Activated T-cell treated with anti-CD3 and anti-CD28 coated beads, Interleukin-2, amount 50 U/mL, for 72 hours (primary cell): ENCODE results near the gene BAIAP2L1. TPM values are rescaled to one million over a fixed set of nuclear protein-coding genes. Genes with fewer than 3 reads are reported as not detected.
"Not testable (repeated sequence)": the region's sequence is repeated elsewhere in the genome, so short reads cannot be mapped to it uniquely, and the experiment has no call there.

Experiments used
- ATAC-seq, 2 donors: fragments of 150-1000 bp; cut with Tn5 transposase; replicated peaks in 1 of 2; 2 replicates each; pipeline ENCODE4 v1.10.0; 2021; ENCODE audit warnings: moderate library complexity in 2 of 2, mild to moderate bottlenecking in 1 of 2
- DNase-seq, 2 donors: peaks; one replicate each; pipeline ENCODE4 v3.0.0; 2021 to 2022; ENCODE audit warnings: mixed read lengths in 1 of 2
- H3K27ac Mint-ChIP-seq: one replicate; pipeline ENCODE4 v1.8.0; 2022; ENCODE audit warnings: mild to moderate bottlenecking, moderate library complexity, mixed read lengths
- H3K27me3 Mint-ChIP-seq: one replicate; pipeline ENCODE4 v1.8.0; 2022; ENCODE audit warnings: low read depth, mixed read lengths
- H3K36me3 Mint-ChIP-seq, 2 donors: one replicate each; pipeline ENCODE4 v1.8.0; 2022; ENCODE audit warnings: mixed read lengths in 2 of 2, mild to moderate bottlenecking in 1 of 2; ENCODE audit not compliant: insufficient read depth in 2 of 2
- H3K4me1 Mint-ChIP-seq: one replicate; pipeline ENCODE4 v1.8.0; 2022; ENCODE audit warnings: low read depth, mixed read lengths
- H3K4me3 Mint-ChIP-seq, 2 donors: one replicate each; pipeline ENCODE4 v1.8.0; 2022; ENCODE audit warnings: mild to moderate bottlenecking in 2 of 2, mixed read lengths in 2 of 2, moderate library complexity in 2 of 2
- H3K9me3 Mint-ChIP-seq, 2 donors: one replicate each; pipeline ENCODE4 v1.8.0; 2022; ENCODE audit warnings: mixed read lengths in 2 of 2
- total RNA-seq, 2 donors: library from RNA; stranded (reverse); gene quantifications; one replicate each; pipeline ENCODE4 v1.2.3, GENCODE V29; 2022

The BAIAP2L1 gene
- total RNA-seq, 2 donors from 2014 or later = 5.1 to 9.6 TPM

DNA sequence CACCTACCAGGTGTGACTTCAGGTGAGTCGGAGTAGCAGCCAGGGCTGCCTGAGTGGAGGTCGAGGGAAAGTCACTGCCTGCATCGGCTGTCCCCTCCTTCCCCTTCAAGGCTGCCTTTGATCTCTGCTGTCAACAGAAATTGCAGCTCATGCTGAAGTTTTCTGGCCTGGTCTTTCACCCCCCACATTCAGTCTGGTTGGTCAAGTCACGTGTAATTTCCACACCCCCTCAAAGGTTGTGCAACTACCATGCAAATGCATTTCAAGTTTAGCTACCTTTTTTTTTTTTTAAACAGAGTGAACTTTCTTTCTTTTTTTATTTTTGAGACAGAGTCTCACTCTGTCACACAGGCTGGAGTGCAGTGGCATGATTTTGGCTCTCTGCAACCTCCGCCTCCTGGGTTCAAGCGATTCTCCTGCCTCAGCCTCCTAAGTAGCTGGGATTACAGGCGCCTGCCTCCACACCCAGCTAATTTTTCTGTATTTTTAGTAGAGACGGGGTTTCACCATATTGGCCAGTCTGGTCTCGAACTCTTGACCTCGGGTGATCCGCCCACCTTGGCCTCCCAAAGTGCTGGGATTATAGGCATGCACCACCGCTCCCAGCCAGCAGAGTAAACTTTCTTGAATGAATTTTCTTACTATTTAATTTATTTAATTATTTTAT, 16.8 kb upstream of the BAIAP2L1 start:
- not testable (repeated sequence) for H3K4me3 Mint-ChIP-seq, H3K4me1 Mint-ChIP-seq, H3K36me3 Mint-ChIP-seq, DNase-seq, H3K9me3 Mint-ChIP-seq, ATAC-seq, H3K27me3 Mint-ChIP-seq, H3K27ac Mint-ChIP-seq

DNA sequence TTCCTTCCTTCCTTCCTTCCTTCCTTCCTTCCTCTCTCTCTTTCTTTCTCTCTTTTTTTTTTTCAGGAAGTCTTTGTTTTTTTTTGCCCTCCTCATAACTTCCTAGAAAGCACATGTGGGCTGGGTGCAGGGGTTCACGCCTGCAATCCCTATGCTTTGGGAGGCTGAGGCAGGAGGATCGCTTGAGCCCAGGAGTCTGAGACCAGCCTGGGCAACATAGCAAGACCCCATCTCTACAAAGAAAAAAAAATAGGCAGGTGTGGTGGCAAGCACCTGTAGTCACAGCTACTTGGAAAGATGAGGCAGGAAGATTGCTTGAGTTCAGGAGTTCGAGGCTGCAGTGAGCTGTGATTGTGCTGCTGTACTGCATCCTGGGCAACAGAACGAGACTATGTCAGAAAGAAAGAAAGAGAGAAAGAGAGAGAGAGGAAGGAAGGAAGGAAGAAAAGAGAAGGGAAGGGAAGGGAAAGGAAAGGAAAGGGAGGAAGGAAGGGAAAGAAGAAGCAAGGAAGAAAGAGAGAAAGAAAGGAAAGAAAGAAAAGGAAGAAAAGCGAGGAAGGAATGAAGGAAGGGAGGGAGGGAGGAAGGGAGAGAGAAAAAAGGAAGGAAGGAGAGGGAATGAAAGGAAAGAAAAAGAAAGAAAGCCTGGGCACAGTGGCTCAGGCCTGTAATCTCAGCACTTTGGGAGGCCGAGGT, 13.5 kb upstream of the BAIAP2L1 start:
- H3K9me3 Mint-ChIP-seq = no peaks in the 10 kb centered on the region
- no peak overlapping the region for H3K4me3 Mint-ChIP-seq
- peaks cover 7% of the 10 kb centered on the region for H3K4me1 Mint-ChIP-seq
- no peaks in the 10 kb centered on the region for H3K36me3 Mint-ChIP-seq
- H3K27me3 Mint-ChIP-seq = peaks cover 8% of the 10 kb centered on the region
- ATAC-seq (no peak), DNase-seq (no peak)
- H3K27ac Mint-ChIP-seq = no peak overlapping the region

DNA sequence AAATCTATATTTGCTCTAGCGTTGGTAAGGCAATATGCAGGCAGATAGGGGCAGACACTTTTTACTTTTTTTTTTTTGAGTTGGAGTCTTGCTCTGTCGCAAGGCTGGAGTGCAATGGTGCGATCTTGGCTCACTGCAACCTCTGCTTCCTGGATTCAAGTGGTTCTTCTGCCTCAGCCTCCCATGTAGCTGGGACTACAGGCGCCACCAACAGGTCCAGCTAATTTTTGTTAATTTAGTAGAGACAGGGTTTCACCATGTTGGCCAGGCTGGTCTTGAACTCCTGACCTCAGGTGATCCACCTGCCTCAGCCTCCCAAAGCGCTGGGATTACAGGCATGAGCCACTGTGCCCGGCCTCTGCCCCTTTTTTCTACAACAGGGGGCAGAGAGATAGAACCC, 12.8 kb upstream of the BAIAP2L1 start:
- not testable (repeated sequence) for H3K27ac Mint-ChIP-seq, DNase-seq, H3K9me3 Mint-ChIP-seq, H3K4me1 Mint-ChIP-seq, ATAC-seq, H3K4me3 Mint-ChIP-seq, H3K36me3 Mint-ChIP-seq, H3K27me3 Mint-ChIP-seq

DNA sequence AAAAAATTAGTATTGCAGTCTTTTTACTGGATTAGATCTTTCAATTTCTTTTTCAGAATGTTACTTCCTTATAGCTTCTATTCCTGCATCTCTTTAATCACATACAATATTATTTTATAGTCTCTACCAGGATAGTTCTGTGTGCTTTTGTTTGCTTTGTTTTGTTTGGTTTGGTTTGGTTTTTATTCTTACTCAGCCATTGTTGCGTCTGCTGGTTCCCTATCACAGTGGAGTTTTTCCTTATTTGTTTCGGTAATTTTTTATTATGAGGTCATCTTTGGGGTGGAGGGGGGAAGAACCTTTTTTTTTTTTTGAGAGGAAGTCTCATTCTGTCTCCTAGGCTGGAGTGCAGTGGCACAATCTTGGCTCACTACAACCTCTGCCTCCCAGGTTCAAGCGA, 9.0 kb upstream of the BAIAP2L1 start:
- Mint-ChIP-seq H3K27me3 (no peaks in the 10 kb centered on the region), H3K36me3 (no peaks in the 10 kb centered on the region), H3K9me3 (no peaks in the 10 kb centered on the region), H3K4me1 (no peaks in the 10 kb centered on the region), H3K4me3 (no peak overlapping the region), H3K27ac (no peak overlapping the region)
- ATAC-seq (no peak), DNase-seq (no peak)

DNA sequence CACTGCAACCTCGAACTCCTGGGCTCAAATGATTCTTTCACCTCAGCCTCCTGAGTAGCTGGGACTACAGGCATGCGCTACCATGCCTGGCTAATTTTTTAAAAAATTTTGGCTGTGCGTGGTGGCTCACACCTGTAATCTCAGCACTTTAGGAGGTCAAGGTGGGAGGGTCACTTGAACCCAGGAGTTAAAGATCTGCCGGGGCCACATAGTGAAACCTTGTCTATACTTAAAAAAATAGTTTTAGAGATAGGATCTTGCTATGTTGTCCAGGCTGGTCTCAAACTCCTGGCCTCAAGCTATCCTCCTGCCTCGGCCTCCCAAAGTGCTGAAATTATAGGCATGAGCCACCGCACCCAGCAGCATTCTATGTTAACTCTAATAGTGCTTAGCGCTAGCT, 7.3 kb upstream of the BAIAP2L1 start:
- H3K36me3 Mint-ChIP-seq, H3K27ac Mint-ChIP-seq, H3K4me1 Mint-ChIP-seq, H3K9me3 Mint-ChIP-seq, H3K4me3 Mint-ChIP-seq, H3K27me3 Mint-ChIP-seq, DNase-seq, ATAC-seq: not testable (repeated sequence)

DNA sequence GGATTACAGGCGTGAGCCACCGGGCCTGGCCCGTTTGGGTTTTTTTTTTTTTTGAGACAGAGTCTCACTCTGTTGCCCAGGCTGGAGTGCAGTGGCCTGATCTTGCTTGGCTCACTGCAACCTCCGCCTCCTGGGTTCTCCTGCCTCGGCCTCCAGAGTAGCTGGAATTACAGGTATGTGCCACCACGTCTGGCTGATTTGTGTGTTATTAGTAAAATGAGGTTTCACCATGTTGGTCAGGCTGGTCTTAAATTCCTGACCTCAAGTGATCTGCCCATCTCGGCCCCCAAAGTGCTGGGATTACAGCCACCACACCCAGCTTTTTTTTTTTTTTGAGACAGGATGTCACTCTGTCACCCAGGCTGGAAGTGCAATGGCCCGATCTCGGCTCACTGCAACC, 5.9 kb upstream of the BAIAP2L1 start:
- H3K27me3 Mint-ChIP-seq = no peaks in the 10 kb centered on the region
- no peak overlapping the region for H3K27ac Mint-ChIP-seq
- no peak for DNase-seq
- no peak for ATAC-seq
- no peaks in the 10 kb centered on the region for H3K36me3 Mint-ChIP-seq
- no peaks in the 10 kb centered on the region for H3K9me3 Mint-ChIP-seq
- no peaks in the 10 kb centered on the region for H3K4me1 Mint-ChIP-seq
- no peak overlapping the region for H3K4me3 Mint-ChIP-seq

DNA sequence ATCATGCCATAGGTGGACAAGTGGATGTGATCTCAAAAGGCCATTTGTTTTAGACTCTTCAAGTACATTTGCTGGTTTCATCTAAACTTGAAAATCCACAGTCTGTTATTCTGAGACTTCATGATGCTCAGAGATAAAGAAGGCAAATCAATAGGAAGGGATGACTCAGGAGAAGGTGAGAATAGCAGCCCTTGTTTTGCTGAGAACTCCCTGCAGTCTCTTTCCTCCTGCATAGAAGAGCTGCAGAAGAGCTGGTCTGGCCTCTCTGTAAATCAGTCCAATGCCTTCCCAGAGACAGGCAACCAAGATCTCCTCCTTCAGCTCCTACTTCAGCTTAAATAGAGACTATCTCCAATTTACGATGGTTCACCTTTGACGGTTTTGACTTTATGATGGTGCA, 4.0 kb upstream of the BAIAP2L1 start:
- Mint-ChIP-seq H3K36me3 (no peaks in the 10 kb centered on the region), H3K27ac (no peak overlapping the region), H3K4me3 (no peak overlapping the region), H3K27me3 (peaks cover 2% of the 10 kb centered on the region), H3K9me3 (no peaks in the 10 kb centered on the region), H3K4me1 (peaks cover under 1% of the 10 kb centered on the region)
- DNase-seq = no peak
- ATAC-seq = no peak

DNA sequence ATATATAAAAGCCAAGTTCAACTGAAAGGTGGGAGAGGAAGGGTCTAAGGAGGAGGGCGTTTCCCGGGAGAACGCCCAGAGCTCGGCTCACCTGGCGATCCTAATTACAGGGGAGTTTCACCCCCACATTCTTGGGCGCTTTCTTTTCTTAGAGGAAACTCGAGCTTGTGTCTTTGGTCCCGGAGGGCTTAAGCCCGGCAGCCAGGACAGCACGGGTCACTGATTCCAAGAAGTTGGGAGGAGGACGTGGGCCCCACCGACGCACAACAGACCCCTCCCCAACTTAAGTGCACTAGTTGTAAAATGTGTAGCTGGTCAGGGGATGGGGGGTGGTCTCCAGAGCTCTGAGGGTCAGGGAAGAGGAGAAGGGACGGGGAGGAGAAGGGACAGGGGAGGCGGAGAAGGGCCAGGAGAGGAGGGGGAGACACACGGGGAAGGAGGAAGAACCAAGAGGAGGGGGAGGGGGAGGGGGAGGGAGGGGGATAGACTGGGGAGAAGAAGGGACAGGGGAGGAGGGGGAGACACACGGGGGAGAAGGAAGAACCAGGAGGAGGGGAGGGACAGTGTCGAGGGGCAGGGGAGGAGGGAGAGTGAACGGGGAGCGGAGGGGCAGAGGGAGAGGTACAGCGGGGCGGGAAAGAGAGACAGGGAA, 874 bp downstream of the BAIAP2L1 start:
- H3K4me1 Mint-ChIP-seq = peaks cover 6% of the 10 kb centered on the region
- DNase-seq (peak in 1 of 2 donors; percentile 8), ATAC-seq (no peak)
- H3K4me3 Mint-ChIP-seq = peak overlapping the region; percentile 66 to 84
- H3K9me3 Mint-ChIP-seq = no peaks in the 10 kb centered on the region
- H3K27me3 Mint-ChIP-seq = peaks cover 18% of the 10 kb centered on the region
- H3K36me3 Mint-ChIP-seq = peaks cover 0 to 1% of the 10 kb centered on the region in 2 donors
- H3K27ac Mint-ChIP-seq = peak overlapping the region; percentile 54

DNA sequence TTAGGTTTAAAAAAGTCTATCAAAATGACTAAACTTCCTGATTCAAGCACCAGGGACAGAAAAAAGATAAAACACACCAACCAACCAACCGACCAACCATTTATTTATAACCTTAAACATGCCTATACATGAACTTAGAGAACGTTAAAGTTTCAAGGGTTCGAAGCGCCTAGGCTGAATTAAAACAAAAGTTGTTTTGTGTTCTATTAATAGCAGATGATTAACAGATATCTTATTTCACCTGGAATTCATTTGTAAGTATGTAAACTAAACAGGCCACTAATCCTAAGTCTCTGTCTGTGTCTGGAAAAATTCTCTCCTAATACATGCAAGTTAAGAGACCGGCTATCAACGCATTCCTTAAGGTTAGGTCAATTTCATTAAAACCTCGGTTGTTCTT, 1.4 kb downstream of the BAIAP2L1 start:
- DNase-seq = no peak
- peaks cover 6% of the 10 kb centered on the region for H3K4me1 Mint-ChIP-seq
- no peak for ATAC-seq
- H3K36me3 Mint-ChIP-seq = peaks cover 0 to 1% of the 10 kb centered on the region in 2 donors
- peak overlapping the region; percentile 66 to 84 for H3K4me3 Mint-ChIP-seq
- peak overlapping the region; percentile 54 for H3K27ac Mint-ChIP-seq
- no peaks in the 10 kb centered on the region for H3K9me3 Mint-ChIP-seq
- peaks cover 18% of the 10 kb centered on the region for H3K27me3 Mint-ChIP-seq

DNA sequence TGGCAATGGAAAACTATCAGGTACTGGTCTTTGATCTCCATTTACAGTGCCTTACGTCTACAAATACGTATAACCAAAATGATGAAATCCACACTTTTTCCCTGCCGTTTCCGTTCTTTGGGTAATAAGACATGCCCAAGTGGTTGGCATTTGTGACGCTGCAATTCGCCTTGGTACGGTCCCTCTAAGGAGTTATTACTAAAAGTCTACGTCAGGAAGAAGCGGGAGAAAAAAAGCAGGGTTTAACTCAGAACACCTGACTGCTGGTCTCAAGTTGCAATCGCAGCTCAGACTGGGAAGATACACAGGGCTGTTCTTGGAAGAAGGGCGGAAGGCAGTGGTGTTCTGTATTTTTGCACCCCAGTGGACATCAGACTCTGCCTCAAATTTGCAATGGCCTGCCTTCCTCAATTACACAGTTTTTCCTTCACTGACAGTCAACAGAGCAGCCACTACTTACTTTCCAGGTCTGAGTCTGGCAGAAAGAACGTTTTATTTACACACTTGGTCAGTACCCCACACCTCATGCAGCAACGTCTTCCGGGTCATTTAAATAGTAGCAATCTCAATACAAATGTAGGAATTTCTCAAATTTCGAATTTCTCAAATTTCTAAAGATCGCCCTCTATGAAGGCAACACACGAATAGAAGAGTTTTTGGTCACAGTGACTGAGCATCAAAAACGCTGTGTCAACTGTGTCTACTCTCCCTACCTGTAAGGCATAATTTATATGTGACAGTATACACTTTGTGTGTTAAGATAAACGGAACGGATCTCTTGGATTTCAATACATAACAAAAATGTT, 2.1 kb downstream of the BAIAP2L1 start:
- ATAC-seq = no peak
- H3K4me1 Mint-ChIP-seq = peaks cover 6% of the 10 kb centered on the region

DNA sequence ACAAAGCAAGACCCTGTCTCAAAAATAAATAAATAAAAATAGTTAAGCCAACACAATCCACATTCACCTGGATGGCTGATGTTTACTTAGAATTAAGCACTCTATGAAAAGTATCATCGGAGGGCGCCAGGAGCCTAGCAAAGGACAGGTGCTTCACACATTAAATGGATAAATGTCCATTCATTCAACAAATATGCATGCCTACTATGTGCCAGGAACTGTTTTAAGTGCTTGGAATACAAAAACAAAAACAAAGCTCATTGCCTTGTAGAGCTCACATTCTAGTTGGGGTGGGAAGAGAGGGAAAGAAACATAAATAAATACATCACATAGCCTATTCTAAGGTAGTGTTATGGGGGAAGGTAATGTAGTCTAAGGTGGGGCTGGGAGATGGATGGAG, 4.1 kb downstream of the BAIAP2L1 start:
- H3K4me3 Mint-ChIP-seq = no peak overlapping the region
- H3K27me3 Mint-ChIP-seq = peaks cover 18% of the 10 kb centered on the region
- peaks cover 0 to 1% of the 10 kb centered on the region in 2 donors for H3K36me3 Mint-ChIP-seq
- H3K27ac Mint-ChIP-seq = no peak overlapping the region
- no peak for DNase-seq
- H3K4me1 Mint-ChIP-seq = peaks cover 6% of the 10 kb centered on the region
- no peaks in the 10 kb centered on the region for H3K9me3 Mint-ChIP-seq
- no peak for ATAC-seq

More for the DNA sequence above, 2.1 kb downstream of the BAIAP2L1 start:
- Mint-ChIP-seq H3K27ac (no peak overlapping the region), H3K9me3 (no peaks in the 10 kb centered on the region), H3K36me3 (peaks cover 0 to 1% of the 10 kb centered on the region in 2 donors), H3K4me3 (peak overlapping the region in 1 of 2 donors; percentile 84), H3K27me3 (peaks cover 18% of the 10 kb centered on the region)
- DNase-seq = no peak

DNA sequence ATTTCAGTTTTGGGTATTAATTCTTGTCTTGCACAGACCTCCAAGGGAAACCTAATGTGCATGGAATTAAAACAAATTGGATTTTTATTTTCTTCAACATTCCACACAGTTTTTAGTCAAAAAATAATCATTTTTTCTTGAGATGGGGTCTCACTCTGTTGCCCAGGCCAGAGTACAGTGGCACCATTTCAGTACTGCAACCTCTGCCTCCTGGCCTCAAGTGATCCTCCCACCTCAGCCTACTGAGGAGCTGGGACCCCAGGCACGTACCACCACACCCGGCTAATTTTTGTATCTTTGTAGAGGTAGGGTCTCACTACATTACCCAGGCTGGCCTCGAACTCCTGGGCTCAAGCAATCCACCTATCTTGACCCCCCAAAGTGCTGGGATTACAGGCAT, 4.9 kb downstream of the BAIAP2L1 start:
- Mint-ChIP-seq H3K4me3 (no peak overlapping the region), H3K36me3 (peaks cover 0 to 1% of the 10 kb centered on the region in 2 donors), H3K27ac (no peak overlapping the region), H3K4me1 (peaks cover 6% of the 10 kb centered on the region), H3K9me3 (no peaks in the 10 kb centered on the region), H3K27me3 (peaks cover 18% of the 10 kb centered on the region)
- ATAC-seq (no peak), DNase-seq (no peak)

DNA sequence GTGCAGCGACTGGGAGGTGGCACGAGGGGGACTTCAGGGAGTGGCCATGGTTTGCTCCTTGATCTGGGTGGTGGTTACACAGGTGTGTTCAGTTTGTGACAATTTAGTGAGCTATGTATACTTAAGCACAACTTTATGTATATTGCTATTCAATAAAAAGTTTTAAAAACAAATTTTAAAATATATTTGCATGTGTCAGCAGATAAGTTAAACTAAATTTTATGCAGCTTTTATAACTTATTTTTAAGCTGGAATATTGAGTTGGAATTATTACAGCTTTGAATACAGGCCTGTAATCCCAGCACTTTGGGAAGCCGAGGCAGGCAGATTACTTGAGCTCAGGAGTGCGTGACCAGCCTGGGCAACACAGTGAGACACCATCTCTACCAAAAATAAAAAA, 5.4 kb downstream of the BAIAP2L1 start:
- H3K9me3 Mint-ChIP-seq = no peaks in the 10 kb centered on the region
- peaks cover 18% of the 10 kb centered on the region for H3K27me3 Mint-ChIP-seq
- ATAC-seq (no peak), DNase-seq (no peak)
- peaks cover 6% of the 10 kb centered on the region for H3K4me1 Mint-ChIP-seq
- H3K4me3 Mint-ChIP-seq = no peak overlapping the region
- H3K27ac Mint-ChIP-seq = no peak overlapping the region
- H3K36me3 Mint-ChIP-seq = peaks cover 0 to 1% of the 10 kb centered on the region in 2 donors
